SU-DHL-6 (cell line): Measurements from ENCODE around the gene ME3.

Source experiments
- H2AFZ ChIP-seq: fragments of 200-600 bp; sonication (generic); 2 replicates; pipeline ENCODE4 v1.6.1; 2014; ENCODE audit warnings: low read depth, mild to moderate bottlenecking, moderate library complexity, mixed read lengths, antibody characterized with exemption, low read length; ENCODE audit not compliant: severe bottlenecking
- H3F3A ChIP-seq: fragments of 200-600 bp; shearing (Covaris generic); 2 replicates; pipeline ENCODE4 v1.6.0; 2016; ENCODE audit warnings: antibody characterized with exemption, mild to moderate bottlenecking; ENCODE audit not compliant: insufficient read depth
- H3K27ac ChIP-seq: fragments of 200-600 bp; sonication (generic); 2 replicates; pipeline ENCODE4 v1.5.1; 2016; ENCODE audit warnings: low read depth, mild to moderate bottlenecking, low read length, moderate library complexity, mixed read lengths
- H3K27me3 ChIP-seq: fragments of 200-600 bp; sonication (generic), shearing (Covaris generic); 2 replicates; pipeline ENCODE4 v1.6.0; 2014; ENCODE audit warnings: mild to moderate bottlenecking, low read length
- H3K36me3 ChIP-seq: fragments of 200-600 bp; sonication (generic); 2 replicates; pipeline ENCODE4 v1.6.1; 2014; ENCODE audit warnings: mild to moderate bottlenecking, low read length, mixed read lengths
- H3K4me2 ChIP-seq: fragments of 300-600, 200-600 bp; shearing (Covaris generic), sonication (generic); 2 replicates; pipeline ENCODE4 v1.6.0; 2014; ENCODE audit warnings: low read length, low read depth, mild to moderate bottlenecking; ENCODE audit not compliant: poor library complexity, severe bottlenecking
- H3K4me3 ChIP-seq: fragments of 200-600 bp; sonication (generic); 2 replicates; pipeline ENCODE4 v1.5.1; 2014; ENCODE audit warnings: antibody characterized with exemption, low read length, mild to moderate bottlenecking, mixed read lengths; ENCODE audit not compliant: insufficient read depth, poor library complexity, severe bottlenecking
- H3K79me2 ChIP-seq: fragments of 200-600 bp; sonication (generic); 2 replicates; pipeline ENCODE4 v1.6.1; 2014; ENCODE audit warnings: mild to moderate bottlenecking, low read length, moderate library complexity; ENCODE audit not compliant: insufficient read depth
- H3K9ac ChIP-seq: fragments of 200-600 bp; sonication (generic); 2 replicates; pipeline ENCODE4 v1.7.0; 2014; ENCODE audit warnings: mild to moderate bottlenecking, low read length
- H3K9me2 ChIP-seq: fragments of 200-600 bp; sonication (generic); replicated peaks from 2 replicates; pipeline ENCODE4 v1.6.1; 2014; ENCODE audit warnings: low read length; ENCODE audit not compliant: insufficient read depth
- H3K9me3 ChIP-seq: fragments of 200-600 bp; sonication (generic); 2 replicates; pipeline ENCODE4 v1.6.1; 2014; ENCODE audit warnings: low read length, mixed read lengths; ENCODE audit not compliant: insufficient read depth
- H4K20me1 ChIP-seq: fragments of 200-600 bp; sonication (generic); 2 replicates; pipeline ENCODE4 v1.6.1; 2014; ENCODE audit warnings: low read depth, mild to moderate bottlenecking, antibody characterized with exemption, low read length, moderate library complexity, mixed read lengths
- EZH2phosphoT487 ChIP-seq: fragments of 200-600 bp; sonication (generic), shearing (Covaris generic); conservative IDR thresholded peaks from 2 replicates; pipeline ENCODE4 v1.6.1; 2018; ENCODE audit warnings: mild to moderate bottlenecking, antibody characterized with exemption, low read length, moderate library complexity, mixed read lengths
- TF ChIP-seq, protein P1 (sequence below): fragments of 200-600 bp; sonication (generic); IDR thresholded peaks from one replicate; pipeline ENCODE4 v1.5.1; 2017; ENCODE audit warnings: antibody characterized with exemption, mild to moderate bottlenecking, low read length, moderate library complexity; ENCODE audit not compliant: insufficient read depth, poor library complexity, severe bottlenecking

Gene ME3

DNA sequence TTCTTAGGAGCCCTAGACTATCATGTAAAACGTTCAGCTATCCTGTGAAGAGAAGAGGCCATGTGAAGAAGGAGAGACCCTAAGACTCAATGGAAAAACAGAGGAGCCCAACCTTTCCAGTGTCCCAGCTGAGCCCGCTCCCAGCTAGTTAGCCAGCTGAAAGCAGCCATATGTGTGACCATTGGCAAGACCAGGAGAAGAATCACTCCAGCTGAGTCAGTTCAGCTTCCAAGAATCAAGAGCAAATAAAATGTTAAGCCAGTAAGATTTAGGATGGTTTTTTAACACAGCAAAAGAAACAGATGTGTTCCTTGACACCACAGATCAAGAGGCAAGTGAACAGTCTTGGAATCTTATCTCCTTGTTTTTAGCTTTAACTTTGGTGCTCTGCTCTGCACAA is 189.7 kb downstream of the ME3 start:
- H4K20me1 ChIP-seq: no peaks in the 10 kb centered on the region
- H3K27ac ChIP-seq: no peak overlapping the region
- no peak overlapping the region for H2AFZ ChIP-seq
- no peaks in the 10 kb centered on the region for H3K27me3 ChIP-seq
- no peaks in the 10 kb centered on the region for H3K9me2 ChIP-seq
- H3K4me3 ChIP-seq: no peak overlapping the region
- no peak overlapping the region for H3K9ac ChIP-seq
- no peak overlapping the region for H3K4me2 ChIP-seq
- TF ChIP-seq, protein P1, sequence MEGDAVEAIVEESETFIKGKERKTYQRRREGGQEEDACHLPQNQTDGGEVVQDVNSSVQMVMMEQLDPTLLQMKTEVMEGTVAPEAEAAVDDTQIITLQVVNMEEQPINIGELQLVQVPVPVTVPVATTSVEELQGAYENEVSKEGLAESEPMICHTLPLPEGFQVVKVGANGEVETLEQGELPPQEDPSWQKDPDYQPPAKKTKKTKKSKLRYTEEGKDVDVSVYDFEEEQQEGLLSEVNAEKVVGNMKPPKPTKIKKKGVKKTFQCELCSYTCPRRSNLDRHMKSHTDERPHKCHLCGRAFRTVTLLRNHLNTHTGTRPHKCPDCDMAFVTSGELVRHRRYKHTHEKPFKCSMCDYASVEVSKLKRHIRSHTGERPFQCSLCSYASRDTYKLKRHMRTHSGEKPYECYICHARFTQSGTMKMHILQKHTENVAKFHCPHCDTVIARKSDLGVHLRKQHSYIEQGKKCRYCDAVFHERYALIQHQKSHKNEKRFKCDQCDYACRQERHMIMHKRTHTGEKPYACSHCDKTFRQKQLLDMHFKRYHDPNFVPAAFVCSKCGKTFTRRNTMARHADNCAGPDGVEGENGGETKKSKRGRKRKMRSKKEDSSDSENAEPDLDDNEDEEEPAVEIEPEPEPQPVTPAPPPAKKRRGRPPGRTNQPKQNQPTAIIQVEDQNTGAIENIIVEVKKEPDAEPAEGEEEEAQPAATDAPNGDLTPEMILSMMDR: no peak
- no peak for TF ChIP-seq EZH2phosphoT487
- no peaks in the 10 kb centered on the region for H3K79me2 ChIP-seq
- H3K9me3 ChIP-seq: no peaks in the 10 kb centered on the region
- no peaks in the 10 kb centered on the region for H3F3A ChIP-seq
- H3K36me3 ChIP-seq: no peaks in the 10 kb centered on the region

DNA sequence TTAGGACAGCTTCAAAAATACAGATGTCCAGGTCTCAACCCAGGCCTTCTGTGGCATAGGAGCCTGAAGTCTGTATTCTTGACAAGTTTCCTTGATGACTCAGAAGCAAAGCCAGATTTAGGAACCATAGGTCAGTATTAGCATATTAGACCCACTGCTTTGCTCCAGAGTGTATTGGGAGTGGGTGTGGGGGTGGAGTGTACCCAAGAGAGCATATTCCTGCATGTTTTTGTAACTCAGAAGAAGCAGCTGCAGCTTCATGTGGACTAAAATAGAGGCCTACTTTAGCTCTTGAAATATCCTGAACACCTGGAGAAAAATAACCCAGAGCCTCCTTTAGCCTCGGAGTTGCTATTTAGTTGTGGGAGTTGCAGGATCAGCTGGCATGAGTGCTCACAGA is 191.0 kb downstream of the ME3 start:
- H3K9me2 ChIP-seq: no peaks in the 10 kb centered on the region
- no peak overlapping the region for H3K9ac ChIP-seq
- no peak overlapping the region for H3K4me3 ChIP-seq
- no peaks in the 10 kb centered on the region for H4K20me1 ChIP-seq
- H3F3A ChIP-seq: no peaks in the 10 kb centered on the region
- no peak overlapping the region for H3K4me2 ChIP-seq
- TF ChIP-seq, protein P1: no peak
- TF ChIP-seq EZH2phosphoT487: no peak
- no peak overlapping the region for H2AFZ ChIP-seq
- no peaks in the 10 kb centered on the region for H3K9me3 ChIP-seq
- no peak overlapping the region for H3K27ac ChIP-seq
- H3K79me2 ChIP-seq: no peaks in the 10 kb centered on the region
- no peaks in the 10 kb centered on the region for H3K27me3 ChIP-seq
- H3K36me3 ChIP-seq: no peaks in the 10 kb centered on the region

DNA sequence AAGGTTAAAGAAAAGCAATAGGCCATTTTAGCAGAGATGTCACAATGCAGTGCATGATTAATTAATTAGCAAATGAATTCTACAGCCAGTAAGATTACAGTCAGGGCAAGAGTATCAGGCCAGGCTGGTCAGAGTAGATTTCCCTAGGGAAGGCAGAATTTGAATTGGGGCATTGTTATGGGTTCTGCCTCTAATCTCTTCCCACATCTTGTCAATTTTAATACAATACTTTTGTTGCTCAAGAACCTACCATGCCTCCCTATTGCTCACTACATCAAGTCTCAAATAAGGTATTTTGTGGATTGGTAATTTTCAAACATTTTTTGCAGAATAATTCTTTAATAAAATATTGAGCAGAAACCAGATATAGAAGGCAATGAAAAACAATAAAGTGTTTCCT is 194.1 kb downstream of the ME3 start:
- H3K9me3 ChIP-seq: no peaks in the 10 kb centered on the region
- H4K20me1 ChIP-seq: no peaks in the 10 kb centered on the region
- H3K27ac ChIP-seq: no peak overlapping the region
- no peak overlapping the region for H2AFZ ChIP-seq
- no peaks in the 10 kb centered on the region for H3F3A ChIP-seq
- no peak for TF ChIP-seq EZH2phosphoT487
- TF ChIP-seq, protein P1: no peak
- H3K4me2 ChIP-seq: no peak overlapping the region
- no peaks in the 10 kb centered on the region for H3K79me2 ChIP-seq
- H3K9ac ChIP-seq: no peak overlapping the region
- H3K36me3 ChIP-seq: no peaks in the 10 kb centered on the region
- H3K27me3 ChIP-seq: no peaks in the 10 kb centered on the region
- no peaks in the 10 kb centered on the region for H3K9me2 ChIP-seq
- H3K4me3 ChIP-seq: no peak overlapping the region
